H1 (cell line): ENCODE measurements around the gene RNU1-4. TPM values are rescaled to one million over a fixed set of nuclear protein-coding genes. Genes with fewer than 3 reads are reported as not detected.
"Not testable (repeated sequence)": the region's sequence is repeated elsewhere in the genome, so short reads cannot be mapped to it uniquely, and the experiment has no call there.

ENCODE experiments used
- CTCF ChIA-PET: fragments of 300-600 bp; sonication (Branson Sonifier 250); formaldehyde crosslinking; loops from one replicate; lab custom pipeline; 2021; ENCODE audit not compliant: partially characterized antibody; lab: Charles Lee
- POLR2A ChIA-PET: fragments of 300-600 bp; sonication (Branson Sonifier 250); formaldehyde crosslinking; loops from one replicate; lab custom pipeline; 2021; ENCODE audit warnings: inconsistent platforms; ENCODE audit not compliant: partially characterized antibody; lab: Charles Lee
- DNase-seq, 2 experiments: peaks; one replicate each; pipeline versions ENCODE4 v3.0.0 to v3.0.0-alpha.2; 2010 to 2022; ENCODE audit warnings: low spot score in 2 of 2, low read depth in 1 of 2, mixed read lengths in 1 of 2
- FAIRE-seq: peaks from 2 replicates; lab custom pipeline; 2011; peaks lifted over from hg19 to GRCh38; lab: Jason Lieb, UNC
- H2AFZ ChIP-seq: 2 replicates; pipeline ENCODE4 v1.8.1; 2012; ENCODE audit warnings: low read length, inconsistent platforms
- H2AK5ac ChIP-seq: 2 replicates; pipeline ENCODE4 v1.6.1; 2013; ENCODE audit warnings: low read depth, low read length
- H2BK120ac ChIP-seq: replicated peaks from 2 replicates; pipeline ENCODE3; 2013; ENCODE audit warnings: low read depth, low read length, inconsistent platforms
- H2BK12ac ChIP-seq: 2 replicates; pipeline ENCODE4 v1.6.1; 2013; ENCODE audit warnings: low read depth, low read length
- H2BK15ac ChIP-seq: 2 replicates; pipeline ENCODE4 v1.6.1; 2013; ENCODE audit warnings: low read length
- H2BK20ac ChIP-seq: 2 replicates; pipeline ENCODE4 v1.6.1; 2013; ENCODE audit warnings: low read length
- H2BK5ac ChIP-seq: 2 replicates; pipeline ENCODE4 v1.6.1; 2013; ENCODE audit warnings: low read depth, low read length
- H3K14ac ChIP-seq: 2 replicates; pipeline ENCODE4 v1.6.1; 2013; ENCODE audit warnings: inconsistent platforms; ENCODE audit not compliant: insufficient read length
- H3K18ac ChIP-seq: 2 replicates; pipeline ENCODE4 v1.6.1; 2013; ENCODE audit warnings: low read length; ENCODE audit errors: extremely low read depth
- H3K23ac ChIP-seq: 2 replicates; pipeline ENCODE4 v1.6.1; 2013; ENCODE audit warnings: inconsistent platforms; ENCODE audit not compliant: insufficient read length
- H3K23me2 ChIP-seq: 2 replicates; pipeline ENCODE4 v1.6.1; 2013; ENCODE audit warnings: low read depth, low read length
- H3K27ac ChIP-seq: 2 replicates; pipeline ENCODE4 v1.6.1; 2011; ENCODE audit warnings: low read depth, low read length, inconsistent platforms
- H3K27me3 ChIP-seq, 4 experiments: replicated peaks in 1 of 4; 1 replicate in 1 of 4; 2 replicates in 3 of 4; pipeline versions ENCODE4 v1.6.1 to v1.8.1; 2011 to 2013; ENCODE audit warnings: low read length in 3 of 4, mild to moderate bottlenecking in 3 of 4, inconsistent platforms in 2 of 4, mixed read lengths in 2 of 4, moderate library complexity in 1 of 4; ENCODE audit not compliant: control insufficient read depth in 3 of 4, insufficient read depth in 3 of 4; ENCODE audit errors: extremely low read depth in 1 of 4
- H3K36me3 ChIP-seq, 4 experiments: 2 replicates each; pipeline versions ENCODE4 v1.6.1 to v1.8.1; 2011 to 2013; ENCODE audit warnings: mild to moderate bottlenecking in 4 of 4, low read length in 3 of 4, moderate library complexity in 2 of 4, control low read depth in 1 of 4, inconsistent platforms in 1 of 4; ENCODE audit not compliant: insufficient read depth in 4 of 4, control insufficient read depth in 2 of 4
- H3K4ac ChIP-seq: replicated peaks from 2 replicates; pipeline ENCODE3; 2013; ENCODE audit warnings: low read length, low read depth, mixed read lengths, inconsistent platforms; ENCODE audit not compliant: insufficient read length
- H3K4me1 ChIP-seq, 4 experiments: replicated peaks in 1 of 4; 1 replicate in 1 of 4; 2 replicates in 3 of 4; pipeline versions ENCODE4 v1.6.1 to v1.8.1; 2011 to 2013; ENCODE audit warnings: low read length in 3 of 4, inconsistent platforms in 2 of 4, mixed read lengths in 1 of 4; ENCODE audit not compliant: insufficient read depth in 4 of 4, control insufficient read depth in 3 of 4
- H3K4me2 ChIP-seq, 2 experiments: 2 replicates each; pipeline versions ENCODE4 v1.6.1 to v1.8.1; 2011 to 2013; ENCODE audit warnings: low read depth in 2 of 2, low read length in 2 of 2, control low read depth in 1 of 2, inconsistent platforms in 1 of 2, mild to moderate bottlenecking in 1 of 2; ENCODE audit not compliant: insufficient read depth in 1 of 2
- H3K4me3 ChIP-seq, 4 experiments: fragments of 200-600, 300-600 bp in 1 of 4; sonication (generic), shearing (Covaris generic), sonication (Bioruptor Twin) in 1 of 4; 2 replicates each; pipeline versions ENCODE4 v1.5.1 to v1.8.1; 2011 to 2016; ENCODE audit warnings: low read length in 4 of 4, low read depth in 3 of 4, control low read depth in 2 of 4, inconsistent platforms in 2 of 4, mild to moderate bottlenecking in 2 of 4, mixed read lengths in 1 of 4, moderate library complexity in 1 of 4; ENCODE audit not compliant: insufficient read depth in 2 of 4; ENCODE audit errors: extremely low read depth in 1 of 4
- H3K56ac ChIP-seq: replicated peaks from 2 replicates; pipeline ENCODE3; 2013; ENCODE audit warnings: low read depth, mild to moderate bottlenecking, mixed read lengths, low read length, inconsistent platforms; ENCODE audit not compliant: insufficient read length
- H3K79me1 ChIP-seq: 2 replicates; pipeline ENCODE4 v1.6.1; 2013; ENCODE audit warnings: low read depth, low read length, control low read depth
- H3K79me2 ChIP-seq, 2 experiments: 2 replicates each; pipeline versions ENCODE4 v1.6.1 to v1.8.1; 2012 to 2013; ENCODE audit warnings: low read length in 2 of 2, mild to moderate bottlenecking in 2 of 2, inconsistent platforms in 1 of 2; ENCODE audit not compliant: insufficient read depth in 2 of 2, control insufficient read depth in 1 of 2
- H3K9ac ChIP-seq, 4 experiments: replicated peaks in 1 of 4; 1 replicate in 1 of 4; 2 replicates in 3 of 4; pipeline versions ENCODE4 v1.6.1 to v1.8.1; 2011 to 2013; ENCODE audit warnings: low read depth in 3 of 4, low read length in 3 of 4, control low read depth in 2 of 4, mild to moderate bottlenecking in 2 of 4, moderate library complexity in 2 of 4, inconsistent platforms in 1 of 4; ENCODE audit errors: extremely low read depth in 1 of 4
- H3K9me3 ChIP-seq, 2 experiments: 2 replicates each; pipeline versions ENCODE4 v1.6.1 to v1.8.1; 2012 to 2013; ENCODE audit warnings: mild to moderate bottlenecking in 2 of 2, moderate library complexity in 2 of 2, control low read depth in 1 of 2, inconsistent platforms in 1 of 2, low read depth in 1 of 2, low read length in 1 of 2, mixed read lengths in 1 of 2; ENCODE audit not compliant: insufficient read depth in 2 of 2
- H4K20me1 ChIP-seq, 2 experiments: replicated peaks in 1 of 2; 2 replicates each; pipeline versions ENCODE3 to v1.8.1; 2011 to 2013; ENCODE audit warnings: inconsistent platforms in 2 of 2, low read length in 2 of 2, mild to moderate bottlenecking in 1 of 2; ENCODE audit not compliant: insufficient read depth in 2 of 2, control insufficient read depth in 1 of 2
- H4K5ac ChIP-seq: 2 replicates; pipeline ENCODE4 v1.6.1; 2013; ENCODE audit warnings: low read length, low read depth, mixed read lengths, inconsistent platforms; ENCODE audit not compliant: insufficient read length
- H4K8ac ChIP-seq: 2 replicates; pipeline ENCODE4 v1.8.0; 2013; ENCODE audit warnings: mild to moderate bottlenecking, moderate library complexity, low read length, inconsistent platforms; ENCODE audit not compliant: insufficient read depth; ENCODE audit errors: extremely low read depth
- H4K91ac ChIP-seq: replicated peaks from 2 replicates; pipeline ENCODE3; 2013; ENCODE audit warnings: low read length, mixed read lengths, inconsistent platforms; ENCODE audit not compliant: insufficient read length
- WGBS, 2 experiments: shearing (Covaris generic) in 1 of 2; methylation state at CpG; one replicate each; pipeline versions ENCODE4 v1.1.6 to v1.1.7; 2013 to 2015; ENCODE audit warnings: low lambda C conversion rate in 2 of 2, mixed read lengths in 2 of 2, inconsistent platforms in 1 of 2, low coverage in 1 of 2, missing lambda C conversion rate in 1 of 2; ENCODE audit not compliant: insufficient replicate concordance in 2 of 2, insufficient coverage in 1 of 2, insufficient read length in 1 of 2; ENCODE audit errors: extremely low coverage in 1 of 2, missing lambda C conversion rate in 1 of 2; 5-methylcytosine and 5-hydroxymethylcytosine counted together
- polyA plus RNA-seq, 7 experiments: library from polyadenylated mRNA; depleted of rRNA in 3 of 7; stranded (reverse) in 5 of 7; unstranded in 2 of 7; fragments of >200 nt in 5 of 7; fragments of 200-250 nt in 2 of 7; gene quantifications; 1 replicate in 5 of 7; 2 replicates in 1 of 7; 4 replicates in 1 of 7; pipeline versions ENCODE4 v1.2.1 to v1.2.3, GENCODE V29; 2011 to 2013; ENCODE audit warnings: missing spikeins in 2 of 7, mixed read lengths in 2 of 7
- total RNA-seq: library from RNA; stranded (reverse); fragmentation: NEBNext Ultra II Directional; extraction: Animal tissue kit (Norgen Biotek cat#: 25700); gene quantifications from 2 replicates; pipeline ENCODE4 v1.2.1, GENCODE V29; 2021

The RNU1-4 gene
- total and polyA plus RNA-seq, 2 of the 8 experiments (the other 6 are each of a cell fraction or from before 2014, with no cell fraction given) = 145 to 1,303 TPM

DNA sequence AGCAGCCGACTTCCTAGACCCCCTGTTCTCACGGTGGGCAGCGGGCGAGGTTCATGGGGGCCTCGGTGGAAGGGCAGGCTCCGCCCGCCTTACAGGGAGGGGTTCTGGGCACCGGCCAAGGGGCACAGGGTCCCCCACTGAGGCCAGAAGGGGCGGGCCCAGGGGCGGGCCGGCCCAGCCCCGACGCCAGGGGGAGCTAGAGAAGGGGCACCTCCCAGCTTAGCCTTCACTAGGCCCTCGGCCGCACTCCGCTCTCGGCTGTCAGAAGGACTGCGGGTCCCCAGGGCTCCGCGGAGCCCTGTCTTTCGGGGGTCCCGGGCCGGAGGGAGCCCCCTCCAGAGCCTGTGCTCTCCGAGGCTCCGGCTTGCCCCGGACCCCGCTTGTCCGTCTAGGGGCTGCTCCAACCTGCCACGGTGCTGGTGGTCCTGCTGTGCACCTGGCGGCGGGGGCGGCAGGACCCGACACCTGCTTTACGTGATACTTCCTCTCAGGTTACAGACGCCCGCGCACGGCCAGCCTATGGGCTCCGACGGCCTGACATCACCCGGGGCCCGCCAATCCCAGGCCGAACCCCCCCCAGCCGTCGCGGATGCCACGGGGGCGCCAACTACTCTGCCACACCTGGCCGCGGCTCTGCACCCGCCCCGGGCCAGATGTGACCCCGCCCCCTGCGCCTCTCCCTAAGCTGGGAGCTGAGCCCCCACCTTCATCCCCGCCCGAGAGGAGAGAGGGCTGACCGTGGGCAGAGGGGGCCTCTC is 40.0 kb upstream of the RNU1-4 start:
- not testable (repeated sequence) for H4K91ac ChIP-seq, H3K23ac ChIP-seq, H3K9ac ChIP-seq, H3K56ac ChIP-seq, H3K4me1 ChIP-seq, H4K8ac ChIP-seq, H3K23me2 ChIP-seq, H2AK5ac ChIP-seq, H3K4me2 ChIP-seq, H3K14ac ChIP-seq, H2AFZ ChIP-seq, DNase-seq, H3K18ac ChIP-seq, H2BK12ac ChIP-seq, H3K4me3 ChIP-seq, H3K79me2 ChIP-seq, H2BK20ac ChIP-seq, H2BK120ac ChIP-seq, H3K4ac ChIP-seq, H3K79me1 ChIP-seq, H2BK5ac ChIP-seq, H2BK15ac ChIP-seq, H3K36me3 ChIP-seq, H3K27ac ChIP-seq, H3K27me3 ChIP-seq, FAIRE-seq, H3K9me3 ChIP-seq, H4K5ac ChIP-seq, H4K20me1 ChIP-seq
- no CpG with 5 or more reads among the region's 57 CpGs for WGBS, 2 experiments
- CTCF ChIA-PET = interaction anchor here (0.6 to 29.9 kb wide), 5 partner anchors 2 to 213 kb away, joined by 3 to 723 read pairs (median 611); partner anchors contain the start of gene NBPF1
- POLR2A ChIA-PET = interaction anchor here (0.6 to 3.4 kb wide), 10 partner anchors 8 to 671 kb away, joined by 3 to 19 read pairs (median 6); no protein-coding TSS in a partner anchor
